GM19035 (cell line): ENCODE results near the gene DDX51.
"Not testable (repeated sequence)": the region's sequence is repeated elsewhere in the genome, so short reads cannot be mapped to it uniquely, and the experiment has no call there.

Experiments used
- ATAC-seq: cut with Tn5 transposase; IDR thresholded peaks from one replicate; pipeline ENCODE4 v1.9.1; 2021; ENCODE audit not compliant: unreplicated experiment

The DDX51 gene

DNA sequence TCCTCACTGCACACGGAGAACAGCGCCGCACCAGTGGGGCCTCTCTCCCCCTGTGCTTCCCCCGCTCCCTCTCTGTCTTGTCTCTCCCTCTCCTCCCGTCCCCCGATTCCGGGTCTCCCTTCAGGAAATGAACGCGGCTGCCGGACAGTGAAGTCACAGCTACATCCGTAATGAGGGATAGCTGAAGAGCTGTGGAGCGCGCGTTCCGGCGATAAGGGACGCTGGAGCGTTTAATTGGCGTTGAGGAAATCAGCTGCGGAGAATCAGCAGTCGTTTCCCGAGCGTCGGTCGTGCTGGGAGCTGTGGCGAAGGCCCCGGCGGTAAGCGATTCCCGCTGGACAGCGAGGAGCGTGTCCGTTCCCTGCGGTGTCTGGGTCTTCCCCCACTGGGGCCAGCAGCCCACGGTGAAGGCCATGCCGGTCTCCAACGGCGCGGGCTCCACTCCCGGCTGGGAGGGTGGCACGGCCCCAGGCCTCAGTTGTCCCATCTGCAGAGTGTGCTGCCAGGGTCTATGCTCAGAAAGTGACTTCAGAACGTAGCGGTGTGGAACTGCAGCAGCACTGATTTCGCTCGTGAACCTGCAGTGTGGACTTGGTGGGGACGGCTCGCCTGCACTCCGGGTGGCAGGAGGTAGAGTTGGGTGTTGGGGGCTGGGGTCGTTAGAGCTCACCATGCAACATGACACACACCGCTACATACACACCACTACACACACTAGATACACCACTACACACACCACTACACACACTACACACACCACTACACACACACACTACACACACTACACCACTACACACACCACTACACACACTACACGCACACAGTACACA is 11.0 kb upstream of the DDX51 start:
- no peak for ATAC-seq

DNA sequence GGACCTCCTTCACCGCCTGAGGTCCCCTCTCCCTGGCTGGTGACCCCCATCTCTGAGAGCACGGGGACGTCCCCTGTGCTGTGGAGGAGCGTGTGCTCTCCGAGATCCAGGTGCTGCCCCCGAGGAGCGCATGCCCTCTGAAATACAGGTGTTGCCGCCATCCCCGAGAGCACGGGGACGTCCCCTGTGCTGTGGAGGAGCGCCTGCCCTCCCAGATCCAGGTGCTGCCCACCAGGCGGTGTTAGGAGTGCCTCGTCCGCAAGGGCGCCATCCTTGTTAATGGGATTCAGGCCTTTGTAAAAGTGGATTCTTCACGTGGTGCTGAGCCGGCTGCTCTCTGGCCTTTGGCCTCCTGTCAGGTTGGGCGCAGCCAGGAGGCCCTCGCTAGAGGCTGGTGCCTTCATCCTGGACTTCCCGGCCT is 10.2 kb upstream of the DDX51 start:
- no peak for ATAC-seq

GRCh38 chr12:132153501-132154340 is 9.6 kb upstream of the DDX51 start:
- ATAC-seq, result no peak

- no peak for ATAC-seq
Measured at GRCh38 chr12:132152953-132153352, 8.8 kb upstream of the DDX51 start.

DNA sequence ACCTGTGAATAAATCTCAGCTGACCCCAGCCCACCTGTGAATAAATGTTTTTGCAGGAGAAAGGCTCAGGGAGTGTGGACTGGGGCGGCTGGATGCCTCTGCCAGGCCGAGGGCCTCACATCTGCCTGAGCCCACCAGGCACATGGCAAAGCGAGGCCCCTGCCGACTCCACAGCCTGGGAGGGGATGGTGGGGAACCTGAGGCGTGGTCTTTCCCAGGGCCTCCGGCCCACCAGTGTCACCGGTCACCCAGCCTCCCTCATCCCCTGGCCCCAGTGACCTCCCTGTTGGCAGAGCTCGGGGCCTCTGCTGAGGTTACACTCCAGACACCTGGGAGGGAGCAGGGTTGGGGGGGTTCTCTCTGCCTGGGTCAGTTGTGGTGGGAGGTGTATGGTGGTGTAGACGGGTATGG is 8.3 kb upstream of the DDX51 start:
- ATAC-seq, result no peak

- no peak for ATAC-seq
Measured at GRCh38 chr12:132151766-132152410, 7.8 kb upstream of the DDX51 start.

GRCh38 chr12:132151145-132151765 is 7.1 kb upstream of the DDX51 start:
- ATAC-seq, result no peak

- ATAC-seq, result no peak
Measured at GRCh38 chr12:132150780-132151144, 6.6 kb upstream of the DDX51 start.

DNA sequence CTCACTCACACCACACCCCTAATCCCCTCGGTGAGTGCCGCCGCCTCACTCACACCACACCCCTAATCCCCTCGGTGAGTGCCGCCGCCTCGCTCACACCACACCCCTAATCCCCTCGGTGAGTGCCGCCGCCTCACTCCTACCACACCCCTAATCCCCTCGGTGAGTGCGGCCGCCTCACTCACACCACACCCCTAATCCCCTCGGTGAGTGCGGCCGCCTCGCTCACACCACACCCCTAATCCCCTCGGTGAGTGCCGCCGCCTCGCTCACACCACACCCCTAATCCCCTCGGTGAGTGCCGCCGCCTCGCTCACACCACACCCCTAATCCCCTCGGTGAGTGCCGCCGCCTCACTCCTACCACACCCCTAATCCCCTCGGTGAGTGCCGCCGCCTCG is 5.4 kb upstream of the DDX51 start:
- not testable (repeated sequence) for ATAC-seq

DNA sequence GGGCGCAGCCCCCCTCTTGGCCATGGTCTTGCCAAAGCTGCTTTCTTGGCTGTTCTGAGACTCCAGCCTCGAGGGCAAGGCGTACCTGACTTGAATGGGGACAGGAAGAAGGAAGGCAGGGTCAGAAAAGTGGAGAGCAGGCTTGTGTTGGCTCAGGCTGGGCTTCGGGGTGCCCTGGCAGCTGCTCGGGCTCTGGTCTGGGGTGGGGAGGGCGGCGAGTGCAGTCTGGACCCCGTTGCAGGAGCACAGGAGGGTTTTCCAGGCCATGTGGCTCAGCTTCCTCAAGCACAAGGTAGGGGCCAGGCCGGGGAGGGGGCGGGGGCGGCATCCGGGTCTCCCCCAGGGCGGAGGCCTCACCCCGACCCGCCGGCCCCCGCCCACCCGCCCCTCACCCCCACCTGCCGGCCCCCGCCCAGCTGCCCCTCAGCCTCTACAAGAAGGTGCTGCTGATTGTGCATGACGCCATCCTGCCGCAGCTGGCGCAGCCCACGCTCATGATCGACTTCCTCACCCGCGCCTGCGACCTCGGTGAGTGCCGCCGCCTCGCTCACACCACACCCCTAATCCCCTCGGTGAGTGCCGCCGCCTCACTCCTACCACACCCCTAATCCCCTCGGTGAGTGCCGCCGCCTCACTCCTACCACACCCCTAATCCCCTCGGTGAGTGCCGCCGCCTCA is 4.4 kb upstream of the DDX51 start:
- no peak for ATAC-seq

DNA sequence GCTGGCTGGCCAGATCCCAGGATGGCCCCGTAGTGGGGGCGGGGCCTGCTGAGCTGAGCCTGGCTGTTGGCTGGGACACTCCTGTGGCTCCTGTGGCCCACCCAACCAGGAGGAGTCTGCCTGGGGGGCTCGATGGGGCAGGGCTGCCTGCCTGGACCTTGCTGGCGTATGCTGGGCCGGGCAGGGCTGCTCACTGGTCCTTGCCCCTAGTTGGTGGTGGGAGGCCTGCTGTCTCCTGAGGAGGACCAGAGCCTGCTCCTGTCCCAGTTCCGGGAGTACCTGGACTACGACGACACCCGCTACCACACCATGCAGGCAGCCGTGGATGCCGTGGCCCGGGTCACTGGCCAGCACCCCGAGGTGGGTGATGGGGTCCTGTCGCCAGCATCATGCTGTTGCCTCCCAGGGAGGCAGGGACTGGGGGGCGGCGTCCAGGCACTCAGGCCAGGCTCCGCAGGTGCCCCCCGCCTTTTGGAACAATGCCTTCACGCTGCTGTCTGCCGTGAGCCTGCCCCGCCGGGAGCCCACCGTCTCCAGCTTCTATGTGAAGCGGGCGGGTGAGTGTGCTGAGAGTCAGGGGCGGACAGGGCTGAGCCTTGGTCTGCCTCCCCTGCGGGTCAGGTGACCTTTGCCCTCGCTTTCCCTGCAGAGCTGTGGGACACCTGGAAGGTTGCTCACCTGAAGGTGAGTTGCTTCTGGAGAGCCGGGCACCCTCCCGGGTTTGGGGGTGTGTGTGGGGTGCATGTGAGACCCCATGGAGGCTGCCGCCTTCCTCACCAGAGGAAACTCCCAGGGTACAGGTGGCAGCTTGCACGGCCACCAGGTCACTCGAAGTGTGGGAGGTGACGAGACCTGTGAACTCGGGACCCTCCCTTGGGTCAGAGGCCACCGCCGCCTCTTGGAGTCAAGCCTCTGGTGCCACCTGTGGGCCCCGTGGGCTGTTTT is 3.6 kb upstream of the DDX51 start:
- ATAC-seq, result no peak

DNA sequence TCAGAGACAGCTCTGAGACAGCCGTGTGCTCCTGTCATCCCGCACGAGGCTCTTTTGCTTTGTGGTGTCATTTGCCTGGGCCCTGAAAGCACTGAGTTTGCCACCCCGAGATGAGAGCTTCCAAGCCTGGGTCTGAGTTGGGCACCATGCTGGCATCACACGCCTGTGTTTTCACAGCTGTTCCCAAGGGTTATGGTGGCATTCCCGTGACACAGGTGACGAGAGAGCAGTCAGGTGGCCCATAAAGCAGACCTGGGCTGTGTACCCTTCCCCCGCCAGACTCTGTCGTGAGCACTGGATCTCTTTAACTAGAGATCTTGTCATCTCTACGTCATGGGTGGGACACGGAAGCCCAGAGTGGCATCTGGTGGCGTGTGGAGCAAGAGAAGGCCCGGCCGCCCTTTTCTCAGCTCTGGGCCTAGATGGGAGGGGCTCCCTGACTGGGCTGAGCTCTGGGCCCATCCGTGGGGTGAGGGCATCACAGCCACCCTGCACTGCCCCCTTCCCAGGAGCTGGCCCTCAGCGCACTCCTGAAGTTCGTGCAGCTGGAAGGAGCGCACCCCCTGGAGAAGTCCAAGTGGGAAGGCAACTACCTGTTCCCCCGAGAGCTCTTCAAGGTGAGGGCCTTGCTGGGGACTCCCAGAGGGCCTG is 2.8 kb upstream of the DDX51 start:
- no peak for ATAC-seq

DNA sequence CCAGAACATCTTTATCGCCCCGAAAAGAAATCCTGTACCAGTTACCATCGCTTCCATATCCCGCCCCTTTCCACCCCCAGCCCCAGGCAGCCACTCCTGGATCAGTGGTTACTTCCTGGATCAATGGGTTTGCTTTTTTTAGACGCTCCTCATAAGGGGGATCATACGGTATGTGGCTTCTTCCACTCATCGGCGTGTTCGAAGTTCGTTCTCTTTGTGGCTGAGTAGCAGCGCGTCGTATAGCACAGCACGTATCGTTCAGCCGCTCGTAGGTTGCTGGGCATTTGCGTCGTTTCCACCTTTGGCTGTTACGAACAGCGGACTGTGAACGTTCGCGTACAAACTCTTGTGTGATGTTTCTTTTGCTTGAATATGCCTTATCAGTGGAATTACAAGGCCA is 2.0 kb upstream of the DDX51 start:
- ATAC-seq, result no peak

DNA sequence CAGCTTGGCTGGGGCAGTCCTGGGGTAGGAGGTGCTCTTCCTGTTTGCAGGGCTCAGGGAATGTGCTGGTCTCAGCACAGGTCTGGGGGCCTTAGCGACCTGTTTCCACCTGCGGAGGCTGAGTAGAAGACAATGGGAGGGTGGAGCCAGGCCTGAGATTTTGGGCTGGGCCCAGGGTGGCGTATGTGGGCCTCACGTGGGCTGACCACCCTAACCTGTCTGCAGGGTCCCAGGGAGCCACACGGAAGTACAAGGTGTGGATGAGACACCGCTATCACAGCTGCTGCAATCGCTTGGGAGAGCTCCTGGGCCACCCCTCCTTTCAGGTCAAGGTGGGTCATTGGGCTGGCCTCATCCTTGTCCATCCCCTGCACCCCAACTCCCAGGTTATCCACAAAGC is 1.2 kb upstream of the DDX51 start:
- no peak for ATAC-seq

- peak; percentile 4 for ATAC-seq
Measured at GRCh38 chr12:132144810-132145168, 670 bp upstream of the DDX51 start.

DNA sequence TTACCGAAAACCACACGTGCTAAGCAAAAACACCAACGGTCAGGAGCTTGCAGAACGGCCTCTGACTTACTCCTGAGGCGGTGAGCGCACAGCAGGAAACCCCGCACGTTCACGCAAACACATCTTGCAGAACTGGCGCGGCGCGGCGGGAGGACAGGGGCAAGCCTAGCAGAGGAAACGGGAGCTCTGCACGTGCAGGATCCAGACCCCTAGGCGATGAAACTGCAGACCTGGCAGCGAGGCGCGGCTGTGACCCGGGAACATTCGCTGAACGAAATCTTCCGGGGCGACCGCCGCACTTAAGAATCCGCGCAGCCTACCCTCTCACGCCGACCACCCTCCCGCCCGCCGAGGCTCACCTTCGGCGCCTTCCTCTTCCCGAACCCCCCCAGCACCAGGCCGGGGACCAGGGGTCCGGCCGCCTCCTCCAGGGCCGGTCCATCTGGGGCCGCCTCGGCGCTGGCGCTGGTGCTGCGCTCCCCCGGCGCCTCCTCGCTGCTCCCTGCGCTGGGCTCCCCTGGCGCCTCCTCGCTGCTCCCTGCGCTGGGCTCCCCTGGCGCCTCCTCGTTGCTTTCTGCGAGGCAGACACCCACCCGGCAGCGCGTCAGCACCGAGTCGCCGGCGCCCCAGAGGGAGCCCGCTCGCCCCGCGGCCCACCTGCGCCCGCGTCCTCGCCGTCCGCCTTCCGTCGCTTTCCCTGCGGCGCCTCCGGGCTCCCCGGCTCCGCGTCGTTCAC is 615 bp downstream of the DDX51 start:
- ATAC-seq, result peak; percentile 40

DNA sequence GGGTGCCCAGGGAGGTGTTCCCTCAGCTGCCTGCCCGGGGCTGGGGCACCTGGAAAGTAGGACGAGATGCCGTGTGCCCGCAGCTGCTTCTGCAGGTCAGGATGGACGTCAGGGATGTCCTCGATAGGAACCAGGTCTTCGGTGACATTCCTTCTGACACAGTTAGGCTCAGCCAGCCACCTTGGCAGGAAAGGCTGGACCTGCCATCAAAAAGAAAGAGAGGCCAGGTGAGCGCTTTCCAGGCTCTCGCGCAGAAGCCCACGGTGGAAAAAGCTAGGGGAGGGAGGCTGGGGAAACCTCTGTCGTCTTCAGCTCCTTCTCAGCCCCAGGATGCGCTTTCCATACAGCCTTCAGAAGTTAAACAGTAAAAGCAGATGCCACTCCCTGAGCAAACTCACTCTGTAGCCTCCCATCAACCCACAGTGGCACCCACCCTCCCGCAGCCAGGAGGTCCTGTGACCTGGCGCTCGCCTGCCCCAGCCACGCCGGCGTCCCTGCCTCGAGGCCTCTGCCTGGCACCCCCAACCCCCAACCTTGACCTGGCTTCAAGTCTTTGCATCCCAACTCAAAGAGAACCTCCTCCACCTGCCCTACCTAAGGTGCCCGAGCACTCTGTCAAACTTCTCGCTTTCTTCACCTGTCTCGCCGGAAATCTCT is 1.3 kb downstream of the DDX51 start:
- ATAC-seq, result no peak
